GM23338 (cell line): ENCODE results near the gene MACF1. TPM values are rescaled to one million over a fixed set of nuclear protein-coding genes. Genes with fewer than 3 reads are reported as not detected.
A peak's percentile ranks its signal among the peaks of the same experiment; 100 is the strongest.

ENCODE experiments used
- ATAC-seq: fragments of 200-7000 bp; cut with Tn5 transposase; 3 replicates; pipeline ENCODE4 v1.9.1; 2020
- DNase-seq: peaks from one replicate; pipeline ENCODE4 v3.0.0-alpha.2; 2015; ENCODE audit warnings: low spot score
- H2AFZ ChIP-seq: fragments of 200-600 bp; sonication (generic); 2 replicates; pipeline ENCODE4 v1.8.0; 2016; ENCODE audit warnings: antibody characterized with exemption, mild to moderate bottlenecking, moderate library complexity
- H3F3A ChIP-seq: fragments of 200-600 bp; sonication (generic); replicated peaks from 2 replicates; pipeline ENCODE4 v1.8.0; 2017; ENCODE audit warnings: antibody characterized with exemption, mixed run types, low read depth
- H3K27ac ChIP-seq: fragments of 200-600 bp; sonication (generic); 2 replicates; pipeline ENCODE4 v1.6.1; 2016; ENCODE audit warnings: low read depth
- H3K27me3 ChIP-seq: fragments of 200-600 bp; sonication (generic); 2 replicates; pipeline ENCODE4 v1.8.0; 2016; ENCODE audit warnings: mild to moderate bottlenecking, mixed run types, moderate library complexity; ENCODE audit not compliant: insufficient read depth
- H3K36me3 ChIP-seq: fragments of 200-600 bp; sonication (generic); 2 replicates; pipeline ENCODE4 v1.8.0; 2016; ENCODE audit warnings: mild to moderate bottlenecking; ENCODE audit not compliant: insufficient read depth
- H3K4me1 ChIP-seq: fragments of 200-600 bp; sonication (generic); 2 replicates; pipeline ENCODE4 v1.8.0; 2016; ENCODE audit warnings: mild to moderate bottlenecking, moderate library complexity; ENCODE audit not compliant: insufficient read depth
- H3K4me2 ChIP-seq: fragments of 200-600 bp; sonication (generic); 2 replicates; pipeline ENCODE4 v1.7.1; 2017; ENCODE audit warnings: mixed run types
- H3K4me3 ChIP-seq: fragments of 200-600 bp; sonication (generic); 2 replicates; pipeline ENCODE4 v1.6.1; 2016; ENCODE audit warnings: mixed run types
- H3K79me2 ChIP-seq: fragments of 200-600 bp; sonication (generic); replicated peaks from 2 replicates; pipeline ENCODE4 v1.8.0; 2017; ENCODE audit warnings: mild to moderate bottlenecking; ENCODE audit not compliant: insufficient read depth
- H3K9me2 ChIP-seq: fragments of 200-600 bp; sonication (generic); 2 replicates; pipeline ENCODE4 v1.8.0; 2017; ENCODE audit not compliant: insufficient read depth
- H4K20me1 ChIP-seq: fragments of 200-600 bp; sonication (generic); replicated peaks from 2 replicates; pipeline ENCODE4 v1.8.0; 2017; ENCODE audit warnings: mild to moderate bottlenecking; ENCODE audit not compliant: insufficient read depth
- H3K27ac Mint-ChIP-seq: 2 replicates; pipeline ENCODE4 v1.8.0; 2020; ENCODE audit warnings: inconsistent platforms, mild to moderate bottlenecking, moderate library complexity, mixed read lengths
- H3K27me3 Mint-ChIP-seq: 3 replicates; pipeline ENCODE4 v1.8.0; 2022; ENCODE audit warnings: low read depth, mild to moderate bottlenecking, moderate library complexity, mixed read lengths, inconsistent platforms; ENCODE audit not compliant: insufficient read depth, poor library complexity
- H3K36me3 Mint-ChIP-seq: 3 replicates; pipeline ENCODE4 v1.8.0; 2021; ENCODE audit warnings: low read depth, mild to moderate bottlenecking, inconsistent platforms, moderate library complexity, mixed read lengths
- H3K4me1 Mint-ChIP-seq: 3 replicates; pipeline ENCODE4 v1.8.0; 2020; ENCODE audit warnings: mild to moderate bottlenecking, inconsistent platforms, mixed read lengths
- H3K4me3 Mint-ChIP-seq: 3 replicates; pipeline ENCODE4 v1.8.0; 2021; ENCODE audit warnings: moderate library complexity, mild to moderate bottlenecking, inconsistent platforms, mixed read lengths
- H3K9me3 Mint-ChIP-seq: 3 replicates; pipeline ENCODE4 v1.8.0; 2020; ENCODE audit warnings: moderate library complexity, mild to moderate bottlenecking, inconsistent platforms, mixed read lengths
- NANOG ChIP-seq: IDR thresholded peaks from 2 replicates; pipeline ENCODE4 v1.6.1; 2016; ENCODE audit warnings: antibody characterized with exemption, borderline replicate concordance
- STAT1 ChIP-seq: IDR thresholded peaks from one replicate; pipeline ENCODE4 v1.6.1; 2016; ENCODE audit warnings: antibody characterized with exemption; ENCODE audit not compliant: unreplicated experiment
- ZNF114 ChIP-seq: fragments of 250-450 bp; sonication (Bioruptor Pico); IDR thresholded peaks from 2 replicates; pipeline ENCODE4 v1.5.0; 2020; ENCODE audit warnings: mild to moderate bottlenecking, moderate library complexity
- polyA plus RNA-seq: library from polyadenylated mRNA; unstranded; fragments of >200 nt; fragmentation: Nextera tagmentation; extraction: Ambion mirVana; gene quantifications from 2 replicates; pipeline ENCODE4 v1.2.1, GENCODE V29; 2016
- total RNA-seq: library from RNA; depleted of rRNA; stranded (reverse); fragments of >200 nt; shearing (Covaris generic); gene quantifications from 2 replicates; pipeline ENCODE4 v1.2.3, GENCODE V29; 2014
- TF ChIP-seq, protein P1 (sequence below): IDR thresholded peaks from 2 replicates; pipeline ENCODE4 v1.6.1; 2016; ENCODE audit warnings: antibody characterized with exemption
- TF ChIP-seq, protein P2 (sequence below), 2 experiments: fragments of 200-600 bp in 1 of 2; sonication (generic) in 1 of 2; conservative IDR thresholded peaks; 2 replicates each; pipeline versions ENCODE4 v1.5.1 to v1.6.1; 2016 to 2017; ENCODE audit warnings: antibody characterized with exemption in 2 of 2, low read depth in 2 of 2, mild to moderate bottlenecking in 2 of 2, moderate library complexity in 1 of 2
- TF ChIP-seq, protein P3 (sequence below): IDR thresholded peaks from one replicate; pipeline ENCODE4 v1.6.1; 2018; ENCODE audit warnings: antibody characterized with exemption; ENCODE audit not compliant: unreplicated experiment

Gene MACF1
- total and polyA plus RNA-seq, 2 experiments from 2014 or later: 104 to 399 TPM

DNA sequence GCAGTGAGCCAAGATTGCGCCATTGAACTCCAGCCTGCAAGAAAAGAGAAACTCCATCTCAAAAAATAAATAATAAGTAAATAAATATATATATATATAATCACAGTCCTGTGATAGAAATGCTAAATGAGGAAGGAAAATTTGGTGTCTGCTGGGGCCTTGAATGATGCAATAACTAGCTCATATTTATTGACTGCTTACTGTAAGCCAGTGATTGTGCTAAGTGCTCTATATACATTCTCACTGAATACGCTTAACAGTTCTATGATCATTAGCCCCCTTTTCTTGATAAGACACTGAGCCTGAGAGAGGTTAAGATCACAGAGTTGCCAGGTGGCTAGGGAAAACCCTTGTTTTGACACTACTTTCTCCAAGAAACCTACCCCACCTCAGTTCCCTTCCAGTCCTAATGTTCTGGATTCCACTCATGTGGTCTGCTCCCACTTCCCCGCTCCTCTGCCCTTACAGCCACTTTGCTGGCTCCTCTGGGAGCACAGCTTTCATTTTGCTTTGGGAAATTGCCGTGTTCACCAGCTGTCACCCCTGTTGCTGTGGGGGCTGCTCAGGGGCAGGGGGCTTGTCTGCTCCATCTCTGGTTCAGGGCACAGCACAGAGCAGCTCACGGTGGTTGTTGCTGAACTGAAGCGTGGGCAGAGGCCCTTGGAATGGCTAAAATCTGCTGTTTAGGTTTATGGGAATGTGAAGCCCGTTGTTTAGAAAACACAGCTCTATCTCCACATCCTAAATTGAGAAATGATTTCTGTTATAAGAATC lies 284.5 kb downstream of the MACF1 start:
- TF ChIP-seq, protein P1, sequence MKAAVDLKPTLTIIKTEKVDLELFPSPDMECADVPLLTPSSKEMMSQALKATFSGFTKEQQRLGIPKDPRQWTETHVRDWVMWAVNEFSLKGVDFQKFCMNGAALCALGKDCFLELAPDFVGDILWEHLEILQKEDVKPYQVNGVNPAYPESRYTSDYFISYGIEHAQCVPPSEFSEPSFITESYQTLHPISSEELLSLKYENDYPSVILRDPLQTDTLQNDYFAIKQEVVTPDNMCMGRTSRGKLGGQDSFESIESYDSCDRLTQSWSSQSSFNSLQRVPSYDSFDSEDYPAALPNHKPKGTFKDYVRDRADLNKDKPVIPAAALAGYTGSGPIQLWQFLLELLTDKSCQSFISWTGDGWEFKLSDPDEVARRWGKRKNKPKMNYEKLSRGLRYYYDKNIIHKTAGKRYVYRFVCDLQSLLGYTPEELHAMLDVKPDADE: no peak
- TF ChIP-seq, protein P2, sequence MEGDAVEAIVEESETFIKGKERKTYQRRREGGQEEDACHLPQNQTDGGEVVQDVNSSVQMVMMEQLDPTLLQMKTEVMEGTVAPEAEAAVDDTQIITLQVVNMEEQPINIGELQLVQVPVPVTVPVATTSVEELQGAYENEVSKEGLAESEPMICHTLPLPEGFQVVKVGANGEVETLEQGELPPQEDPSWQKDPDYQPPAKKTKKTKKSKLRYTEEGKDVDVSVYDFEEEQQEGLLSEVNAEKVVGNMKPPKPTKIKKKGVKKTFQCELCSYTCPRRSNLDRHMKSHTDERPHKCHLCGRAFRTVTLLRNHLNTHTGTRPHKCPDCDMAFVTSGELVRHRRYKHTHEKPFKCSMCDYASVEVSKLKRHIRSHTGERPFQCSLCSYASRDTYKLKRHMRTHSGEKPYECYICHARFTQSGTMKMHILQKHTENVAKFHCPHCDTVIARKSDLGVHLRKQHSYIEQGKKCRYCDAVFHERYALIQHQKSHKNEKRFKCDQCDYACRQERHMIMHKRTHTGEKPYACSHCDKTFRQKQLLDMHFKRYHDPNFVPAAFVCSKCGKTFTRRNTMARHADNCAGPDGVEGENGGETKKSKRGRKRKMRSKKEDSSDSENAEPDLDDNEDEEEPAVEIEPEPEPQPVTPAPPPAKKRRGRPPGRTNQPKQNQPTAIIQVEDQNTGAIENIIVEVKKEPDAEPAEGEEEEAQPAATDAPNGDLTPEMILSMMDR (conservative IDR thresholded peaks at IDR 0.05; ENCODE audit: low read depth in 2 of 2): no peak
- TF ChIP-seq NANOG: no peak
- TF ChIP-seq ZNF114 (CRISPR knock-in tag): no peak
- no peaks in the 10 kb centered on the region for H3K79me2 ChIP-seq
- H3F3A ChIP-seq: peaks cover 16% of the 10 kb centered on the region
- Mint-ChIP-seq H3K36me3 (peaks cover 23% of the 10 kb centered on the region), H3K4me1 (peaks cover 2% of the 10 kb centered on the region; the same call in 2 of the 3 replicates), H3K27ac (no peak overlapping the region), H3K27me3 (peaks cover 44% of the 10 kb centered on the region), H3K4me3 (no peak overlapping the region), H3K9me3 (no peaks in the 10 kb centered on the region)
- H4K20me1 ChIP-seq: peaks cover 13% of the 10 kb centered on the region
- no peaks in the 10 kb centered on the region for H3K9me2 ChIP-seq
- H3K4me3 ChIP-seq: no peak overlapping the region
- H3K27me3 ChIP-seq: peaks cover 50% of the 10 kb centered on the region
- H3K4me1 ChIP-seq: no peaks in the 10 kb centered on the region
- no peak for DNase-seq
- no peak for ATAC-seq
- no peak overlapping the region for H3K4me2 ChIP-seq
- no peak overlapping the region for H2AFZ ChIP-seq
- H3K27ac ChIP-seq: 0 out of 2 replicates have a peak overlapping the region, but pooled peaks have one; percentile 45
- H3K36me3 ChIP-seq: peaks cover 34% of the 10 kb centered on the region

DNA sequence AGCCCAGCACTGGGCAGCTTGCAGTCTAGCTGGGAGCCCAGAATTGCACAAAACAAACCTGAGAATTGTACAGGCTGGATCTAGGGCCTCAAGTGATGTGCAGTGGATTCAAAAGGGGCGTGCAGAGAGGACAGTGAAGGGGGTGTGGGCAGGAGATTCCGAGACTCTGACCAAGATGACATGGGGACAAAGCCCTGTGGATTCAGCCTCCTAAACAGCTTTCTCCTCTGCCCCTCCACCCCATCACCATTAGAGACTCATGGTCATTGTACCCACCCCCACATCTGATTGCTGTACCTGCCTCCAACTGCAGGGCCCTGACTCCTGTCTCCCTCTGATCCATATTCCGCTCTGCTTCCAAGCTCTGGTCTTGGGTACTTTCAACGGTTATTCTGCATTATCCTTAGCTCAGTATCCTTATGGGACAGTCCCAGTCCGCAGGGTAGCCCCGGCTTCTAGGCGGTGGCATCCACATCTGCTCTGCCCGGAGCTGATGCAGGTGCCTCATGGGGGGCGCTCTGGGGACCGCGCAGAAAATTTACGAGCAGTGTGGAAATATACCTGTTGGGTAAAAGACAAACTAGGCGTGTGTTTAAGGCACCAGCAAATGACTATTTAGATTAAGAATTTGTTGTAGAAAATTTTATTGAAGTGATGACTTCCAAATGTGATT lies 285.2 kb downstream of the MACF1 start:
- Histone ChIP-seq H3K4me2 (no peak overlapping the region), H3K4me3 (no peak overlapping the region), H3K27ac (no peak overlapping the region), H3K79me2 (no peaks in the 10 kb centered on the region), H3K4me1 (no peaks in the 10 kb centered on the region), H4K20me1 (peaks cover 13% of the 10 kb centered on the region), H2AFZ (no peak overlapping the region), H3K27me3 (peaks cover 57% of the 10 kb centered on the region), H3K9me2 (no peaks in the 10 kb centered on the region), H3K36me3 (peaks cover 27% of the 10 kb centered on the region), H3F3A (peaks cover 15% of the 10 kb centered on the region)
- Mint-ChIP-seq H3K4me3 (peak overlapping the region; percentile 36; the same call in 1 of the 3 replicates), H3K27ac (no peak overlapping the region), H3K9me3 (no peaks in the 10 kb centered on the region), H3K4me1 (peaks cover 2% of the 10 kb centered on the region; the same call in 2 of the 3 replicates), H3K36me3 (peaks cover 19% of the 10 kb centered on the region), H3K27me3 (peaks cover 50% of the 10 kb centered on the region)
- ATAC-seq: peak; percentile 3; the same call in 1 of the 3 replicates
- peak; percentile 36 for DNase-seq
- TF ChIP-seq STAT1 (no peak), NANOG (no peak)
- TF ChIP-seq, protein P2 (conservative IDR thresholded peaks at IDR 0.05; ENCODE audit: low read depth in 2 of 2): peak in 1 of 2 experiments; percentile 19; a peak in 1 of 4 replicates
- TF ChIP-seq, protein P3, sequence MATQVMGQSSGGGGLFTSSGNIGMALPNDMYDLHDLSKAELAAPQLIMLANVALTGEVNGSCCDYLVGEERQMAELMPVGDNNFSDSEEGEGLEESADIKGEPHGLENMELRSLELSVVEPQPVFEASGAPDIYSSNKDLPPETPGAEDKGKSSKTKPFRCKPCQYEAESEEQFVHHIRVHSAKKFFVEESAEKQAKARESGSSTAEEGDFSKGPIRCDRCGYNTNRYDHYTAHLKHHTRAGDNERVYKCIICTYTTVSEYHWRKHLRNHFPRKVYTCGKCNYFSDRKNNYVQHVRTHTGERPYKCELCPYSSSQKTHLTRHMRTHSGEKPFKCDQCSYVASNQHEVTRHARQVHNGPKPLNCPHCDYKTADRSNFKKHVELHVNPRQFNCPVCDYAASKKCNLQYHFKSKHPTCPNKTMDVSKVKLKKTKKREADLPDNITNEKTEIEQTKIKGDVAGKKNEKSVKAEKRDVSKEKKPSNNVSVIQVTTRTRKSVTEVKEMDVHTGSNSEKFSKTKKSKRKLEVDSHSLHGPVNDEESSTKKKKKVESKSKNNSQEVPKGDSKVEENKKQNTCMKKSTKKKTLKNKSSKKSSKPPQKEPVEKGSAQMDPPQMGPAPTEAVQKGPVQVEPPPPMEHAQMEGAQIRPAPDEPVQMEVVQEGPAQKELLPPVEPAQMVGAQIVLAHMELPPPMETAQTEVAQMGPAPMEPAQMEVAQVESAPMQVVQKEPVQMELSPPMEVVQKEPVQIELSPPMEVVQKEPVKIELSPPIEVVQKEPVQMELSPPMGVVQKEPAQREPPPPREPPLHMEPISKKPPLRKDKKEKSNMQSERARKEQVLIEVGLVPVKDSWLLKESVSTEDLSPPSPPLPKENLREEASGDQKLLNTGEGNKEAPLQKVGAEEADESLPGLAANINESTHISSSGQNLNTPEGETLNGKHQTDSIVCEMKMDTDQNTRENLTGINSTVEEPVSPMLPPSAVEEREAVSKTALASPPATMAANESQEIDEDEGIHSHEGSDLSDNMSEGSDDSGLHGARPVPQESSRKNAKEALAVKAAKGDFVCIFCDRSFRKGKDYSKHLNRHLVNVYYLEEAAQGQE: no peak
